ENCODE measurements around the gene KHNYN. TPM values are rescaled to one million over a fixed set of nuclear protein-coding genes. Genes with fewer than 3 reads are reported as not detected.
"Not testable (repeated sequence)": the region's sequence is repeated elsewhere in the genome, so short reads cannot be mapped to it uniquely, and the experiment has no call there.

KHNYN gene
- total RNA-seq, 4 donors from 2014 or later, result 65.7 to 129 (median 101) TPM

DNA sequence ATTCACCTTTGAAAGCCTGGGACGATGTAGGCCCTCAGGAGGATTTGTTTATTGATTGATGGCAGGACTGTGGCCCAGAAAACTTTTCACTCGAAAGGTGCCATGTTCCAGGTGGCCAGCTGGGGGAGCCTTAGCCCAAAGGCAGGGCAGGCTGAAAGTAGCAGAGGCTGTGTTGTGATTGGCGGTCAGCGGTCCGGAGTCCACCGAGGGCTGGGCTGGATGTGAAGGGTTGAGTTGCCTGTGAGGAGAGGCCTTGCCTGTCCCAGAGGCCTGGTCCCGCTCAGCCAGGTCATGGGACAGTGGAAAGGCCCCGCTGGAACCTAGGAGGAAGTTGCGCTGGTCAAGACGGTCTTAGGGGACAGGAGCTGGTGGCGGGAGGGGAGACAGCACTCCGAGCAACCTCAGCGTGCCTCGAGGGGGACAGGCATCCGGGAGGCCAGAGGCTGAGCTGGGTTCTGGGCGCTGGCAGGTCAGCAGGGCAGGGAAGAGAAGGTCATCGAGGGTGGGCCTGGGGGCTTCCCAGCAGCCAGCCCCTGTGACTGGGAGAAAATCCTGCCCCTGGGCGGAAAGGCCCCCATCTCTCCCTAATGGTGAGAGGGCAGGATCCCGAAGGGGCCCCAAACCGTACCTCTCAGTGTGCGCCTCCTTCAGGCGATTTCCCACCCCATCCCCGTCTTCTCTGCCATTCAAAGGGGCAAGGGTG lies 52.0 kb downstream of the KHNYN start:
- no peaks in the 10 kb centered on the region for H3K4me1 ChIP-seq
- TF ChIP-seq POLR2AphosphoS5 (IDR thresholded peaks at IDR 0.05) (no peak), POLR2A (IDR thresholded peaks at IDR 0.05) (no peak), EP300 (IDR thresholded peaks at IDR 0.05; ENCODE audit: low read depth) (no peak), CTCF (IDR thresholded peaks at IDR 0.05) (peak in 4 of 5 experiments; percentile 33 to 61 (median 56))
- in situ Hi-C loops (cut with MboI; ENCODE audit: low pct_ligation_motif_present in 1 of 4, low pct_unique_long_range_greater_than_20kb in 1 of 4, low sequenced_read_pairs in 3 of 4), result no loop called here
- H3K27me3 ChIP-seq, result no peaks in the 10 kb centered on the region
- no peaks in the 10 kb centered on the region for H3K36me3 ChIP-seq
- intact Hi-C loops (cut with DNase I; ENCODE audit: low total_unique reads), result no loop called here
- no peak overlapping the region for H3K4me3 ChIP-seq
- DNase-seq, result peak; percentile 56
- H3K27ac ChIP-seq, result no peak overlapping the region
- WGBS, 2 donors (ENCODE audit: low coverage in 1 of 2), result 61% methylated on average over 23 of the region's 23 CpGs; no CpG with 5 or more reads in 1 of the 2 donors
- H3K9me3 ChIP-seq, result no peaks in the 10 kb centered on the region

- DNase-seq; H3K36me3 ChIP-seq; in situ Hi-C loops (cut with MboI; ENCODE audit: low pct_ligation_motif_present in 1 of 4, low pct_unique_long_range_greater_than_20kb in 1 of 4, low sequenced_read_pairs in 3 of 4); H3K4me1 ChIP-seq; H3K4me3 ChIP-seq; H3K9me3 ChIP-seq; H3K27ac ChIP-seq; H3K27me3 ChIP-seq; intact Hi-C loops (cut with DNase I; ENCODE audit: low total_unique reads): not testable (repeated sequence)
- WGBS, 2 donors (ENCODE audit: low coverage in 1 of 2), result 63% methylated on average over 2 of the region's 2 CpGs; no CpG with 5 or more reads in 1 of the 2 donors
These were observed 53.0 kb downstream of the KHNYN start for GRCh38 chr14:24482699-24483303.

DNA sequence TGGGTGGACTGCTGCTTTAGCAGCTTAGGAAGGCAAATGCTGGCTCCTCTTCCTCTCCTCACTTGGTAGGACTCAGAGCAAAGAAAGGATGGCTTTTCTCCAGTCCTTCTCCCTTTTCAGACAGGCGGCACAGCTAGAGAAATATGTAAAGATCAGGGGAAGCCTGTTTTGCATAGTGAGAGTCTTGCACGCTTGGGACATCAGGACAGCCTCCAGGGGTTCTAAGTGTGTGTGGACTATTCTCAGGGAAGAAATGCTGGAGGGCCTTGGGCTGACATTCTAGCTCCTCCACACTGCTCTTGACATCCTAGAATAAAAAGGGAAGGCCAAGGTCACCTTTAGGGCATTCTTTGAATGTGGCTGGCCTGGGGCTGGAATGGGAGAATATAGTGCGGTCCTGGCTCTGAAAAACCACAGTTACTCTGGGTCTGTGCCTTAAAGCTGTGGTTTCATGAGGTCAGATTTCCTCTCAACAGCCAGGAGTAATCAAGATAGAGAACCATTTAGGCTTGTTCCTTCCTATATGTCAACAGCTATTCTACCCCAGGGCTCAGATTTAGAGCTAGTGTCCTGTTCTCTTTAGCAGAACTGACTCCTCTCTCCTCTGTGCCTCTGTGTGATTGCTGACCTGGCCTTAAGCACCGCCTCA lies 54.0 kb downstream of the KHNYN start:
- TF ChIP-seq CTCF (IDR thresholded peaks at IDR 0.05) (no peak), POLR2A (IDR thresholded peaks at IDR 0.05) (no peak), EP300 (IDR thresholded peaks at IDR 0.05; ENCODE audit: low read depth) (no peak), POLR2AphosphoS5 (IDR thresholded peaks at IDR 0.05) (no peak)
- intact Hi-C loops (cut with DNase I; ENCODE audit: low total_unique reads), result no loop called here
- Histone ChIP-seq H3K27ac (no peak overlapping the region), H3K36me3 (no peaks in the 10 kb centered on the region), H3K4me3 (no peak overlapping the region), H3K27me3 (no peaks in the 10 kb centered on the region), H3K9me3 (no peaks in the 10 kb centered on the region), H3K4me1 (no peaks in the 10 kb centered on the region)
- 61% methylated on average over 4 of the region's 4 CpGs; no CpG with 5 or more reads in 1 of the 2 donors for WGBS, 2 donors (ENCODE audit: low coverage in 1 of 2)
- in situ Hi-C loops (cut with MboI; ENCODE audit: low pct_ligation_motif_present in 1 of 4, low pct_unique_long_range_greater_than_20kb in 1 of 4, low sequenced_read_pairs in 3 of 4), result no loop called here
- DNase-seq, result no peak

Other genes with a start within 250 kb of the KHNYN start
- 10 to 100 TPM in 3 of 4 donors, 1 to 10 TPM in 1; 10.0 to 60.5 (median 37.3) TPM for gene IPO4, start 241.1 kb upstream of the KHNYN start, total RNA-seq
- gene TM9SF1, start 234.5 kb upstream of the KHNYN start, total RNA-seq, result 100 to 1,000 TPM in 1 of 4 donors, 10 to 100 TPM in 3; 32.9 to 127 (median 63.9) TPM
- gene TSSK4, start 224.3 kb upstream of the KHNYN start, total RNA-seq, result not detected
- gene CHMP4A, start 216.5 kb upstream of the KHNYN start, total RNA-seq, result 10 to 100 TPM in 3 of 4 donors, 1 to 10 TPM in 1; 7.0 to 81.3 (median 59.0) TPM
- 100 to 1,000 TPM in 1 of 4 donors, 10 to 100 TPM in 3; 11.1 to 116 (median 40.2) TPM for gene MDP1, start 213.9 kb upstream of the KHNYN start, total RNA-seq
- gene NEDD8, start 197.6 kb upstream of the KHNYN start, total RNA-seq, result 100 to 1,000 TPM in 1 of 4 donors, 10 to 100 TPM in 3; 42.2 to 113 (median 69.9) TPM
- gene GMPR2, start 197.0 kb upstream of the KHNYN start, total RNA-seq, result 10 to 100 TPM in 3 of 4 donors, 1 to 10 TPM in 1; 4.2 to 72.5 (median 46.3) TPM
- 100 to 1,000 TPM in 1 of 4 donors, 10 to 100 TPM in 3; 26.9 to 120 (median 42.2) TPM for gene TINF2, start 187.3 kb upstream of the KHNYN start, total RNA-seq
- 10 to 100 TPM in 1 of 4 donors, 1 to 10 TPM in 2, not detected in 1; 1.4 to 96.5 (median 2.2) TPM for gene TGM1, start 166.8 kb upstream of the KHNYN start, total RNA-seq
- 100 to 1,000 TPM in 1 of 4 donors, 10 to 100 TPM in 3; 47.3 to 227 (median 53.0) TPM for gene RABGGTA, start 158.4 kb upstream of the KHNYN start, total RNA-seq
- gene DHRS1, start 130.2 kb upstream of the KHNYN start, total RNA-seq, result 100 to 1,000 TPM in 1 of 4 donors, 10 to 100 TPM in 3; 84.2 to 106 (median 94.6) TPM
- 10 to 100 TPM; 18.8 to 20.9 (median 19.3) TPM for gene NOP9, start 130.1 kb upstream of the KHNYN start, total RNA-seq
- 100 to 1,000 TPM in 1 of 4 donors, 10 to 100 TPM in 2, 1 to 10 TPM in 1; 6.7 to 168 (median 23.6) TPM for gene CIDEB, start 122.0 kb upstream of the KHNYN start, total RNA-seq
- 10 to 100 TPM in 1 of 4 donors, 1 to 10 TPM in 3; 4.4 to 81.5 (median 7.1) TPM for gene LTB4R2, start 119.8 kb upstream of the KHNYN start, total RNA-seq
- gene LTB4R, start 118.5 kb upstream of the KHNYN start, total RNA-seq, result 1 to 10 TPM; 1.1 to 8.3 (median 6.2) TPM
- gene ADCY4, start 94.9 kb upstream of the KHNYN start, total RNA-seq, result 10 to 100 TPM in 3 of 4 donors, 1 to 10 TPM in 1; 7.9 to 74.8 (median 21.3) TPM
- 100 to 1,000 TPM in 1 of 4 donors, 10 to 100 TPM in 3; 19.3 to 156 (median 53.6) TPM for gene RIPK3, start 90.0 kb upstream of the KHNYN start, total RNA-seq
- 10 to 100 TPM; 13.4 to 58.0 (median 20.9) TPM for gene NFATC4, start 61.8 kb upstream of the KHNYN start, total RNA-seq
- gene NYNRIN, start 31.0 kb upstream of the KHNYN start, total RNA-seq, result 10 to 100 TPM in 1 of 4 donors, 1 to 10 TPM in 3; 2.6 to 11.4 (median 9.0) TPM
- gene CBLN3, start 286 bp upstream of the KHNYN start, total RNA-seq, result 1 to 10 TPM in 3 of 4 donors, under 1 TPM in 1; 0.79 to 9.7 (median 1.6) TPM
- gene SDR39U1, start 12.8 kb downstream of the KHNYN start, total RNA-seq, result 100 to 1,000 TPM in 1 of 4 donors, 10 to 100 TPM in 3; 18.3 to 202 (median 39.3) TPM
- not detected for gene CMA1, start 78.3 kb downstream of the KHNYN start, total RNA-seq
- gene CTSG, start 146.3 kb downstream of the KHNYN start, total RNA-seq, result under 1 TPM in 1 of 4 donors, not detected in 3; 0.82 TPM
- 1 to 10 TPM in 2 of 4 donors, not detected in 2; 1.9 to 4.0 TPM for gene GZMH, start 179.7 kb downstream of the KHNYN start, total RNA-seq
- 1 to 10 TPM in 2 of 4 donors, not detected in 2; 2.5 to 2.6 TPM for gene GZMB, start 204.2 kb downstream of the KHNYN start, total RNA-seq